ENCODE measurements around the gene HES3. TPM values are rescaled to one million over a fixed set of nuclear protein-coding genes. Genes with fewer than 3 reads are reported as not detected.
A peak's percentile ranks its signal among the peaks of the same experiment; 100 is the strongest.

Gene HES3
- total and polyA plus RNA-seq, 2 donors (not counting 1 experiment from before 2014, with no cell fraction given), result not detected

- H3K9ac ChIP-seq (ENCODE audit: low read length), result no peak overlapping the region
- H3K36me3 ChIP-seq (replicated peaks in 1 of 2; ENCODE audit: control extremely low read depth in 1 of 2, control insufficient read depth in 1 of 2, extremely low read depth in 1 of 2, insufficient read depth in 2 of 2, low read length in 1 of 2), result no peaks in the 10 kb centered on the region
- H3K27me3 Mint-ChIP-seq, result peaks cover 44% of the 10 kb centered on the region
- ChIA-PET CTCF (interaction anchor here (0.5 to 4.7 kb wide), 23 partner anchors 9 to 1423 kb away, joined by 3 to 51 read pairs (median 4); partner anchors contain the start of genes ACOT7, ICMT and PLEKHG5), POLR2A (no interaction called here)
- H3K4me2 ChIP-seq (replicated peaks; ENCODE audit: low read depth, low read length, poor library complexity, severe bottlenecking), result peak overlapping the region; percentile 54
- TF ChIP-seq, protein P1, sequence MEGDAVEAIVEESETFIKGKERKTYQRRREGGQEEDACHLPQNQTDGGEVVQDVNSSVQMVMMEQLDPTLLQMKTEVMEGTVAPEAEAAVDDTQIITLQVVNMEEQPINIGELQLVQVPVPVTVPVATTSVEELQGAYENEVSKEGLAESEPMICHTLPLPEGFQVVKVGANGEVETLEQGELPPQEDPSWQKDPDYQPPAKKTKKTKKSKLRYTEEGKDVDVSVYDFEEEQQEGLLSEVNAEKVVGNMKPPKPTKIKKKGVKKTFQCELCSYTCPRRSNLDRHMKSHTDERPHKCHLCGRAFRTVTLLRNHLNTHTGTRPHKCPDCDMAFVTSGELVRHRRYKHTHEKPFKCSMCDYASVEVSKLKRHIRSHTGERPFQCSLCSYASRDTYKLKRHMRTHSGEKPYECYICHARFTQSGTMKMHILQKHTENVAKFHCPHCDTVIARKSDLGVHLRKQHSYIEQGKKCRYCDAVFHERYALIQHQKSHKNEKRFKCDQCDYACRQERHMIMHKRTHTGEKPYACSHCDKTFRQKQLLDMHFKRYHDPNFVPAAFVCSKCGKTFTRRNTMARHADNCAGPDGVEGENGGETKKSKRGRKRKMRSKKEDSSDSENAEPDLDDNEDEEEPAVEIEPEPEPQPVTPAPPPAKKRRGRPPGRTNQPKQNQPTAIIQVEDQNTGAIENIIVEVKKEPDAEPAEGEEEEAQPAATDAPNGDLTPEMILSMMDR (IDR thresholded peaks at IDR 0.05), result no peak
- no peak for TF ChIP-seq EZH2 (IDR thresholded peaks at IDR 0.05; ENCODE audit: borderline replicate concordance, insufficient read depth, low read depth, low read length, poor library complexity, severe bottlenecking)
- DNase-seq (no peak), ATAC-seq (ENCODE audit: low read depth) (no peak)
- no peak overlapping the region for H3K27ac ChIP-seq (ENCODE audit: low read length in 2 of 2)
- peaks cover 20% of the 10 kb centered on the region for H3K4me1 Mint-ChIP-seq
- no peaks in the 10 kb centered on the region for H3K79me2 ChIP-seq (ENCODE audit: control insufficient read depth, insufficient read depth, low read length)
- WGBS (ENCODE audit: insufficient coverage), result 6% methylated on average over 49 of the region's 49 CpGs
- H3K4me3 Mint-ChIP-seq, result peak overlapping the region; percentile 74
- H3K27me3 ChIP-seq (replicated peaks in 1 of 4; ENCODE audit: control extremely low read depth in 1 of 4, control insufficient read depth in 3 of 4, insufficient read depth in 4 of 4, low read length in 3 of 4), result peaks cover 0 to 79% (median 40%) of the 10 kb centered on the region in 4 experiments
- intact Hi-C loops (cut with micrococcal nuclease), result loop anchor here (1.0 to 5.0 kb wide), 3 partner anchors 96 to 192 kb away; no protein-coding TSS in a partner anchor
- H3K27ac Mint-ChIP-seq, result no peak overlapping the region
- peaks cover 31 to 33% of the 10 kb centered on the region in 2 donors for H3K4me1 ChIP-seq (ENCODE audit: control insufficient read depth in 2 of 2, insufficient read depth in 2 of 2, low read length in 2 of 2)
- peaks cover 0 to 34% (median 0%) of the 10 kb centered on the region in 3 donors for H3K9me3 ChIP-seq (ENCODE audit: control extremely low read depth in 1 of 3, control insufficient read depth in 2 of 3, insufficient read depth in 1 of 3, low read length in 2 of 3)
- H3K9me3 Mint-ChIP-seq (ENCODE audit: insufficient read depth), result no peaks in the 10 kb centered on the region
- H4K20me1 ChIP-seq (ENCODE audit: control insufficient read depth, insufficient read depth, low read length, poor library complexity, severe bottlenecking), result peaks cover 6% of the 10 kb centered on the region
- H2AFZ ChIP-seq (ENCODE audit: insufficient read depth, low read depth, low read length, poor library complexity, severe bottlenecking), result no peak overlapping the region
- H3K4me3 ChIP-seq (ENCODE audit: control extremely low read depth in 1 of 5, extremely low read depth in 1 of 5, insufficient read depth in 1 of 5, low read depth in 2 of 5, low read length in 4 of 5), result peak overlapping the region in 1 of 5 experiments; percentile 32
Measured at GRCh38 chr1:6245869-6246496, 2.0 kb downstream of the HES3 start.
